HG03039 (cell line): ENCODE measurements around the gene OR10K2.

Experiments
- ATAC-seq: cut with Tn5 transposase; IDR thresholded peaks from one replicate; pipeline ENCODE4 v1.9.1; 2021; ENCODE audit warnings: mild to moderate bottlenecking, moderate library complexity; ENCODE audit not compliant: unreplicated experiment

The OR10K2 gene

GRCh38 chr1:158371188-158371953 is 54.7 kb downstream of the OR10K2 start:
- ATAC-seq: peak; percentile 98
